Activated B cell treated with CpG ODN at 0.5 μM for 24 hours (primary cell): ENCODE data around the gene NEDD8. TPM values are rescaled to one million over a fixed set of nuclear protein-coding genes. Genes with fewer than 3 reads are reported as not detected.

Source experiments
- ATAC-seq: fragments of 200-7000 bp; cut with Tn5 transposase; one replicate; pipeline ENCODE4 v1.10.0; 2021; ENCODE audit warnings: low read depth, mild to moderate bottlenecking, moderate library complexity
- CTCF ChIA-PET: fragments of 350-600 bp; sonication (Branson Sonifier 250); formaldehyde crosslinking; loops from one replicate; lab custom pipeline; 2021; ENCODE audit warnings: antibody characterized with exemption; lab: Charles Lee
- POLR2A ChIA-PET: fragments of 350-600 bp; sonication (Branson Sonifier 250); formaldehyde crosslinking; loops from one replicate; lab custom pipeline; 2021; ENCODE audit warnings: antibody characterized with exemption; lab: Charles Lee
- DNase-seq: peaks from one replicate; pipeline ENCODE4 v3.0.0; 2022
- H3K27ac Mint-ChIP-seq: one replicate; pipeline ENCODE4 v1.8.0; 2020; ENCODE audit warnings: mixed read lengths
- H3K27me3 Mint-ChIP-seq: one replicate; pipeline ENCODE4 v1.8.0; 2021; ENCODE audit warnings: mixed read lengths
- H3K36me3 Mint-ChIP-seq: one replicate; pipeline ENCODE4 v1.8.0; 2021; ENCODE audit warnings: low read depth, mixed read lengths
- H3K4me1 Mint-ChIP-seq: one replicate; pipeline ENCODE4 v1.8.0; 2021; ENCODE audit warnings: mixed read lengths
- H3K4me3 Mint-ChIP-seq: one replicate; pipeline ENCODE4 v1.8.0; 2020; ENCODE audit warnings: mild to moderate bottlenecking, mixed read lengths
- H3K9me3 Mint-ChIP-seq: one replicate; pipeline ENCODE4 v1.8.0; 2020; ENCODE audit warnings: mixed read lengths
- CTCF ChIP-seq: fragments of 200-600 bp; IDR thresholded peaks from one replicate; pipeline ENCODE4 v1.8.0; 2022; ENCODE audit warnings: antibody characterized with exemption, mild to moderate bottlenecking
- intact Hi-C: fragments of 100-400 bp; cut with micrococcal nuclease; formaldehyde crosslinking; loops from one replicate; pipeline ENCODE4 v1.15.1; 2024
- total RNA-seq: library from RNA; stranded (reverse); gene quantifications from 2 replicates; pipeline ENCODE4 v1.2.3, GENCODE V29; 2022

Gene NEDD8
- total RNA-seq, 1 donor from 2014 or later: 129 TPM

- peaks cover 25% of the 10 kb centered on the region for H3K4me1 Mint-ChIP-seq
- POLR2A ChIA-PET: interaction anchor here (0.9 to 2.4 kb wide), 4 partner anchors 12 to 30 kb away, joined by 3 to 5 read pairs (median 4); partner anchors contain the start of genes IPO4, IRF9 and PSME2
- H3K4me3 Mint-ChIP-seq: peak overlapping the region; percentile 60
- H3K9me3 Mint-ChIP-seq: no peaks in the 10 kb centered on the region
- peaks cover 32% of the 10 kb centered on the region for H3K36me3 Mint-ChIP-seq
- CTCF ChIA-PET: no interaction called here
- DNase-seq: no peak
- no peak overlapping the region for H3K27ac Mint-ChIP-seq
- no peak for TF ChIP-seq CTCF
- intact Hi-C loops: loop anchor here (1.0 kb wide), 1 partner anchor 15 kb away; the partner anchor contains the start of gene IPO4
- no peak for ATAC-seq
- no peaks in the 10 kb centered on the region for H3K27me3 Mint-ChIP-seq
These were observed 59.3 kb downstream of the NEDD8 start for GRCh38 chr14:24172871-24173281.

- TF ChIP-seq CTCF: no peak
- ATAC-seq (no peak), DNase-seq (no peak)
- Mint-ChIP-seq H3K4me1 (peaks cover 25% of the 10 kb centered on the region), H3K27me3 (no peaks in the 10 kb centered on the region), H3K36me3 (peaks cover 31% of the 10 kb centered on the region), H3K27ac (peak overlapping the region; percentile 18), H3K4me3 (peak overlapping the region; percentile 90), H3K9me3 (no peaks in the 10 kb centered on the region)
- ChIA-PET POLR2A (interaction anchor here (0.6 to 4.2 kb wide), 11 partner anchors 11 to 70 kb away, joined by 3 to 43 read pairs (median 5); partner anchors contain the start of genes EMC9, GMPR2, IPO4 and IRF9), CTCF (interaction anchor here (1.6 kb wide), 1 partner anchor 11 kb away, joined by 5 read pairs; the partner anchor contains the start of gene IRF9)
- intact Hi-C loops: loop anchor here (1.0 kb wide), 1 partner anchor 16 kb away; the partner anchor contains the start of gene IPO4
These were observed 59.8 kb downstream of the NEDD8 start for GRCh38 chr14:24172261-24172860.

- Mint-ChIP-seq H3K9me3 (no peaks in the 10 kb centered on the region), H3K4me1 (peaks cover 25% of the 10 kb centered on the region), H3K4me3 (peak within 1 kb of the TSS; percentile 90), H3K27ac (peak within 1 kb of the TSS; percentile 84), H3K27me3 (no peaks in the 10 kb centered on the region), H3K36me3 (peaks cover 32% of the 10 kb centered on the region)
- ChIA-PET CTCF (interaction anchor here (1.6 kb wide), 1 partner anchor 11 kb away, joined by 5 read pairs; the partner anchor contains the start of gene IRF9), POLR2A (interaction anchor here (0.6 to 4.2 kb wide), 16 partner anchors 10 to 71 kb away, joined by 3 to 43 read pairs (median 4); partner anchors contain the start of genes EMC9, GMPR2, IPO4 and IRF9)
- DNase-seq (peak; percentile 68), ATAC-seq (peak; percentile 91)
- no peak for TF ChIP-seq CTCF
- intact Hi-C loops: loop anchor here (1.0 kb wide), 3 partner anchors 10 to 24 kb away; partner anchors contain the start of genes IPO4, IRF9 and RNF31
These were observed 60.5 kb downstream of the NEDD8 start, which contains the start of gene REC8 for GRCh38 chr14:24171422-24172260. Gene REC8, plus strand, starts transcription at chr14:24172080. Its CDS starts 473 bp downstream, at chr14:24172553.

GRCh38 chr14:24167469-24168114, 64.6 kb downstream of the NEDD8 start:
- no peak overlapping the region for H3K4me3 Mint-ChIP-seq
- H3K36me3 Mint-ChIP-seq: peaks cover 67% of the 10 kb centered on the region
- no peak for TF ChIP-seq CTCF
- peak overlapping the region; percentile 37 for H3K27ac Mint-ChIP-seq
- no peaks in the 10 kb centered on the region for H3K27me3 Mint-ChIP-seq
- H3K4me1 Mint-ChIP-seq: peaks cover 43% of the 10 kb centered on the region
- no peaks in the 10 kb centered on the region for H3K9me3 Mint-ChIP-seq
- POLR2A ChIA-PET: no interaction called here
- ATAC-seq (no peak), DNase-seq (no peak)
- CTCF ChIA-PET: no interaction called here
- intact Hi-C loops: no loop called here

Other genes starting within 250 kb of the NEDD8 start
- 12.7 and 17.9 TPM in 2 replicates for gene DHRS4L2, start 243.4 kb downstream of the NEDD8 start, total RNA-seq
- 3.5 and 3.9 TPM in 2 replicates for gene CARMIL3, start 180.4 kb downstream of the NEDD8 start, total RNA-seq
- gene CPNE6, start 160.8 kb downstream of the NEDD8 start, total RNA-seq: 0.09 TPM in 1 of 2 replicates, not detected in the other
- 82.1 and 102 TPM in 2 replicates for gene PCK2, start 138.1 kb downstream of the NEDD8 start, total RNA-seq
- gene DCAF11, start 117.6 kb downstream of the NEDD8 start, total RNA-seq: 84.3 and 86.5 TPM in 2 replicates
- 5.4 and 5.5 TPM in 2 replicates for gene NRL, start 117.4 kb downstream of the NEDD8 start, total RNA-seq
- gene FITM1, start 101.7 kb downstream of the NEDD8 start, total RNA-seq: 2.3 and 2.4 TPM in 2 replicates
- gene PSME1, start 96.2 kb downstream of the NEDD8 start, total RNA-seq: 406 and 449 TPM in 2 replicates
- gene EMC9, start 90.8 kb downstream of the NEDD8 start, total RNA-seq: 22.5 and 22.6 TPM in 2 replicates
- 285 and 312 TPM in 2 replicates for gene PSME2, start 85.8 kb downstream of the NEDD8 start, total RNA-seq
- gene RNF31, start 84.9 kb downstream of the NEDD8 start, total RNA-seq: 87.4 and 99.8 TPM in 2 replicates
- gene IRF9, start 71.1 kb downstream of the NEDD8 start, total RNA-seq: 221 and 229 TPM in 2 replicates
- 27.0 and 35.3 TPM in 2 replicates for gene REC8, start 60.3 kb downstream of the NEDD8 start, total RNA-seq
- gene IPO4, start 43.6 kb downstream of the NEDD8 start, total RNA-seq: 76.4 and 80.3 TPM in 2 replicates
- gene TM9SF1, start 36.9 kb downstream of the NEDD8 start, total RNA-seq: 24.5 and 26.3 TPM in 2 replicates
- 0.66 and 0.98 TPM in 2 replicates for gene TSSK4, start 26.7 kb downstream of the NEDD8 start, total RNA-seq
- gene CHMP4A, start 18.9 kb downstream of the NEDD8 start, total RNA-seq: 88.5 and 117 TPM in 2 replicates
- gene MDP1, start 16.3 kb downstream of the NEDD8 start, total RNA-seq: 12.7 and 16.3 TPM in 2 replicates
- 43.8 and 50.2 TPM in 2 replicates for gene GMPR2, start 562 bp upstream of the NEDD8 start, total RNA-seq
- 197 and 205 TPM in 2 replicates for gene TINF2, start 10.3 kb upstream of the NEDD8 start, total RNA-seq
- 6.4 and 6.5 TPM in 2 replicates for gene TGM1, start 30.8 kb upstream of the NEDD8 start, total RNA-seq
- gene RABGGTA, start 39.2 kb upstream of the NEDD8 start, total RNA-seq: 53.6 and 70.5 TPM in 2 replicates
- 32.5 and 33.9 TPM in 2 replicates for gene DHRS1, start 67.4 kb upstream of the NEDD8 start, total RNA-seq
- 30.5 and 36.4 TPM in 2 replicates for gene NOP9, start 67.5 kb upstream of the NEDD8 start, total RNA-seq
- gene CIDEB, start 75.6 kb upstream of the NEDD8 start, total RNA-seq: 9.2 and 9.4 TPM in 2 replicates
- 7.7 and 9.1 TPM in 2 replicates for gene LTB4R2, start 77.8 kb upstream of the NEDD8 start, total RNA-seq
- gene LTB4R, start 79.1 kb upstream of the NEDD8 start, total RNA-seq: 8.2 and 8.6 TPM in 2 replicates
- gene ADCY4, start 102.7 kb upstream of the NEDD8 start, total RNA-seq: 2.3 and 2.4 TPM in 2 replicates
- 38.9 and 39.2 TPM in 2 replicates for gene RIPK3, start 107.6 kb upstream of the NEDD8 start, total RNA-seq
- gene NFATC4, start 135.8 kb upstream of the NEDD8 start, total RNA-seq: 9.4 and 11.2 TPM in 2 replicates
- gene NYNRIN, start 166.6 kb upstream of the NEDD8 start, total RNA-seq: 0.02 and 0.04 TPM in 2 replicates
- 56.0 and 61.1 TPM in 2 replicates for gene CBLN3, start 197.3 kb upstream of the NEDD8 start, total RNA-seq
- gene KHNYN, start 197.6 kb upstream of the NEDD8 start, total RNA-seq: 121 and 130 TPM in 2 replicates
- gene SDR39U1, start 210.4 kb upstream of the NEDD8 start, total RNA-seq: 70.6 and 80.0 TPM in 2 replicates